Stomach (tissue), 9 donors: ENCODE results near the gene USP38. TPM values are rescaled to one million over a fixed set of nuclear protein-coding genes. Genes with fewer than 3 reads are reported as not detected.
"Not testable (repeated sequence)": the region's sequence is repeated elsewhere in the genome, so short reads cannot be mapped to it uniquely, and the experiment has no call there.

ENCODE experiments used
- DNase-seq, 2 donors: peaks; one replicate each; pipeline versions ENCODE4 v3.0.0 to v3.0.0-alpha.2; 2013 to 2019
- H3K27ac ChIP-seq, 5 donors: fragments of 200-600 bp in 4 of 5; sonication (generic) in 4 of 5; one replicate each; pipeline ENCODE4 v1.5.1; 2013 to 2019; ENCODE audit warnings: mild to moderate bottlenecking in 1 of 5, moderate library complexity in 1 of 5
- H3K27me3 ChIP-seq, 3 donors: fragments of 200-600 bp; sonication (generic); one replicate each; pipeline ENCODE4 v1.5.1; 2017 to 2019; ENCODE audit warnings: mixed run types in 1 of 3
- H3K36me3 ChIP-seq, 4 donors: fragments of 200-600 bp; sonication (generic); 1 replicate in 3 of 4; 2 replicates in 1 of 4; pipeline ENCODE4 v1.5.1; 2016 to 2019
- H3K4me1 ChIP-seq, 4 donors: fragments of 200-600 bp; sonication (generic); one replicate each; pipeline ENCODE4 v1.5.1; 2016 to 2019
- H3K4me3 ChIP-seq, 4 donors: fragments of 200-600 bp; sonication (generic) in 3 of 4; one replicate each; pipeline ENCODE4 v1.5.1; 2016 to 2019; ENCODE audit warnings: mild to moderate bottlenecking in 1 of 4
- H3K9me3 ChIP-seq, 4 donors: fragments of 200-600 bp; sonication (generic); one replicate each; pipeline ENCODE4 v1.5.1; 2016 to 2019
- CTCF ChIP-seq, 7 experiments: fragments of 450-650 bp in 4 of 7; fragments of 200-600 bp in 3 of 7; sonication (generic) in 3 of 7; IDR thresholded peaks; one replicate each; pipeline ENCODE4 v1.5.1; 2016 to 2019; ENCODE audit warnings: antibody characterized with exemption in 7 of 7, control low read depth in 2 of 7, mild to moderate bottlenecking in 1 of 7
- EP300 ChIP-seq: sonication (generic); formaldehyde crosslinking; IDR thresholded peaks from one replicate; pipeline ENCODE4 v1.6.1; 2017; ENCODE audit warnings: antibody characterized with exemption
- POLR2A ChIP-seq, 4 donors: fragments of 450-650 bp; IDR thresholded peaks; one replicate each; pipeline ENCODE4 v1.6.1; 2016; ENCODE audit warnings: antibody characterized with exemption in 4 of 4, control low read depth in 2 of 4, mild to moderate bottlenecking in 1 of 4, moderate library complexity in 1 of 4
- POLR2AphosphoS5 ChIP-seq, 3 donors: sonication (generic); formaldehyde crosslinking; IDR thresholded peaks; one replicate each; pipeline ENCODE4 v1.6.1; 2016; ENCODE audit warnings: antibody characterized with exemption in 3 of 3
- WGBS, 5 donors: extraction: QIAGEN DNeasy Blood & Tissue Kit in 3 of 5; methylation state at CpG; one replicate each; pipeline versions ENCODE4 v1.1.5 to v1.1.7; 2013 to 2018; 5-methylcytosine and 5-hydroxymethylcytosine counted together
- intact Hi-C: fragments of 100-400 bp; cut with DNase I; formaldehyde crosslinking; loops from one replicate; pipeline ENCODE4 v1.15.1; 2023; ENCODE audit warnings: low total_unique reads
- polyA plus RNA-seq, 3 donors: library from polyadenylated mRNA; stranded (reverse); fragments of 200-250 nt; gene quantifications; one replicate each; pipeline ENCODE4 v1.2.3, GENCODE V29; 2013
- total RNA-seq, 5 donors: library from RNA; depleted of rRNA; stranded (reverse); fragments of >200 nt; gene quantifications; one replicate each; pipeline versions ENCODE4 v1.1.0 to v1.2.3, GENCODE V29; 2014 to 2016
- donor health status: healthy with polysubstance abuse.
- donor health status: Bipolar disorder and iron deficiency.
- donor health status: healthy.

USP38 gene
- total and polyA plus RNA-seq, 8 donors: 1.7 to 32.1 (median 11.0) TPM

DNA sequence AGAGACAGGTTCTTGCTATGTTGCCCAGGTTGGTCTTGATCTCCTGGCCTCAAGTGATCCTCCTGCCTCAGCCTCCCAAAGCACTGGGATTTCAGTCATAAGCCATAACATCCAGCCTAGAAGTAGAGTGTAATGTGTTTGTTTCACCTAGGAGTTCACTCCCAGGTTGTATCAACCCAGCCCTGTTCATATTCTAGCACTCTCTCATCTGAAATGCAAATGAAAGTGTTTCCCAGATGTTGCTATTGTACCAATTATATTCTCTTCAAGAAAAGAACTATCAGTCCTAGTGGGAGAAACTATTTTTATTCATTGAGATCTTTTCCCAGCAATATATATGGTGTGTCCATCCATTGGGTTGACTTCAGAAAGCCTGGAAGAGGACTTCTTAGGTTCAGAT is 72.6 kb downstream of the USP38 start:
- no peak for DNase-seq
- Histone ChIP-seq H3K27ac (no peak overlapping the region), H3K9me3 (no peaks in the 10 kb centered on the region), H3K36me3 (no peaks in the 10 kb centered on the region), H3K27me3 (no peaks in the 10 kb centered on the region), H3K4me1 (no peaks in the 10 kb centered on the region), H3K4me3 (no peak overlapping the region)
- intact Hi-C loops: no loop called here
- no peak for TF ChIP-seq CTCF (IDR thresholded peaks at IDR 0.05)
- no peak for TF ChIP-seq EP300
- TF ChIP-seq POLR2AphosphoS5 (IDR thresholded peaks at IDR 0.05): no peak
- TF ChIP-seq POLR2A (IDR thresholded peaks at IDR 0.05): no peak

DNA sequence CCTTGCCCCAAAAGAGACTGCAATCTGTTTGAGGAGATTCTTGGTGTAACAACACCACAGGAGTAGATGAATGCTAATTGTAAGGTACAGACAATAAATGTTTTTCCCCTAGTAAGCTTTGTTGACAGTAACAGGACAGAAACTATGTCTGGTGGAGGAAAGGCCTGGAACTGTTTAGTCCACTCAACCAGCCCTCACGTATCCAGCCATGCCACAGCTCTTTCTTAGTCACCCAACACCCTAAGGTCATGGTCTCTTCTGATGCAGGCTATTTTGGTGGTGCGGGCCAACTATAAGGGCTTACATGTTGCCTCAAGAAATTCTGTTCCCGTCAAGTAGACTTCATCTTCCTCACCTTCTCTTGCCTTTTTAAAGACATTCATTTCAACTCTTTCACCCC is 76.0 kb downstream of the USP38 start:
- no peaks in the 10 kb centered on the region for H3K36me3 ChIP-seq
- no peaks in the 10 kb centered on the region for H3K27me3 ChIP-seq
- TF ChIP-seq CTCF (IDR thresholded peaks at IDR 0.05) (no peak), EP300 (no peak), POLR2AphosphoS5 (IDR thresholded peaks at IDR 0.05) (no peak), POLR2A (IDR thresholded peaks at IDR 0.05) (no peak)
- intact Hi-C loops: no loop called here
- no peak overlapping the region for H3K27ac ChIP-seq
- H3K9me3 ChIP-seq: no peaks in the 10 kb centered on the region
- no peak for DNase-seq
- no peaks in the 10 kb centered on the region for H3K4me1 ChIP-seq
- no peak overlapping the region for H3K4me3 ChIP-seq
- 60 to 87% (median 74%) methylated on average over 3 of the region's 3 CpGs for WGBS, 5 donors

DNA sequence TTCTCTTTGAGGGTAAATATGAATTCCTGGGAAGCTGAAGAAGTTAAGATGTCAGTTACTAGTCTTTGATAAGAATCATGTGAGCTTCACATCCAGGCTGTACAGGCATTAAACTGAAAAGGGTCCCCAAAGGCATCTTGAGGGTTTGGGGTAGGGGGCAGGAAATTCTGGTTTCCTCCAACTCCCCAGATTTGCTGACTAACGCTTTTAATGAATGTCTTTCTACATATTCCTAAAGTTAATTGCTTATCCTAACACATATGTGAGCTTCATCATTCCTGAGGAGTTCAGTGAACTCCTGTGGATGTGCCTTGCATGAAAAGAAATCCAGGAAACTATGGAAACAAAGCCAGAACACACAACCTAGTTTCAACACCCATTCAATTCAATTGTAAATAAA is 78.1 kb downstream of the USP38 start:
- TF ChIP-seq POLR2A (IDR thresholded peaks at IDR 0.05) (no peak), EP300 (no peak), CTCF (IDR thresholded peaks at IDR 0.05) (no peak), POLR2AphosphoS5 (IDR thresholded peaks at IDR 0.05) (no peak)
- H3K27ac ChIP-seq: no peak overlapping the region
- 0 to 77% (median 21%) methylated on average over 1 of the region's 1 CpG for WGBS, 5 donors
- no peaks in the 10 kb centered on the region for H3K36me3 ChIP-seq
- intact Hi-C loops: no loop called here
- H3K27me3 ChIP-seq: no peaks in the 10 kb centered on the region
- peaks cover 0 to 10% (median 3%) of the 10 kb centered on the region in 4 donors for H3K9me3 ChIP-seq
- no peak overlapping the region for H3K4me3 ChIP-seq
- DNase-seq: no peak
- no peaks in the 10 kb centered on the region for H3K4me1 ChIP-seq

DNA sequence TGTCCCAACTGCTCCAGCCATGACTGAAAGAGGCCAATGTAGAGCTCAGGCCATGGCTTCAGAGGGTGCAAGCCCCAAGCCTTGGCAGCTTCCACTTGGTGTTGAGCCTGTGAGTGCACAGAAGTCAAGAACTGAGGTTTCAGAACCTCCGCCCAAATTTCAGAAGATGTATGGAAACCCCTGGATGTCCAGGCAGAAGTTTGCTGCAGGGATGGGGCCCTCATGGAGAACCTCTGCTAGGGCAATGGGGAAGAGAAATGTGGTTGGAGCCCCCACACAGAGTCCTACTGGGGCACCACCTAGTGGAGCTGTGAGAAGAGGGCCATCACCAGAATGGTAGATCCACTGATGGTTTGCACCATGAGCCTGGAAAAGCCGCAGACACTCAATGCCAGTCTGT is 83.0 kb downstream of the USP38 start:
- H3K4me3 ChIP-seq, H3K4me1 ChIP-seq, DNase-seq, H3K27me3 ChIP-seq, intact Hi-C loops, H3K36me3 ChIP-seq, H3K27ac ChIP-seq: not testable (repeated sequence)
- WGBS, 5 donors: 94 to 100% (median 98%) methylated on average over 2 of the region's 2 CpGs
- peaks cover 0 to 21% (median 8%) of the 10 kb centered on the region in 4 donors for H3K9me3 ChIP-seq

GRCh38 chr4:143270256-143270838 is 85.6 kb downstream of the USP38 start:
- Histone ChIP-seq H3K27me3 (no peaks in the 10 kb centered on the region), H3K9me3 (peaks cover 0 to 21% (median 8%) of the 10 kb centered on the region in 4 donors), H3K4me1 (peaks cover 0 to 7% (median 0%) of the 10 kb centered on the region in 4 donors), H3K27ac (no peak overlapping the region), H3K36me3 (no peaks in the 10 kb centered on the region), H3K4me3 (no peak overlapping the region)
- intact Hi-C loops: no loop called here
- WGBS, 5 donors: 76 to 83% (median 82%) methylated on average over 2 of the region's 2 CpGs
- TF ChIP-seq POLR2AphosphoS5 (IDR thresholded peaks at IDR 0.05) (peak in 2 of 3 donors; percentile 22 to 23), EP300 (no peak)
- no peak for DNase-seq

Other genes starting within 250 kb of the USP38 start
- 100 to 1,000 TPM in 1 of 5 donors, 10 to 100 TPM in 4; 25.1 to 101 (median 60.8) TPM for gene GAB1, start 152.0 kb downstream of the USP38 start, total RNA-seq
- 1 to 10 TPM; 3.2 to 4.8 (median 4.3) TPM for gene GAB1, start 152.0 kb downstream of the USP38 start, polyA plus RNA-seq